IMR-90 (cell line): Measurements from ENCODE around the gene RAB11FIP4. TPM values are rescaled to one million over a fixed set of nuclear protein-coding genes. Genes with fewer than 3 reads are reported as not detected.

Source experiments
- ATAC-seq: fragments of 200-7000 bp; cut with Tn5 transposase; 2 replicates; pipeline ENCODE4 v1.9.1; 2020; ENCODE audit warnings: low read depth, mild to moderate bottlenecking, moderate library complexity
- BruUV-seq: library from RNA; stranded (reverse); fragments of 400-500 nt; replicated peaks from 2 replicates; lab custom pipeline; 2021; lab: Mats Ljungman, UMichigan
- CTCF ChIA-PET: fragments of 300-600 bp; formaldehyde crosslinking; extraction: SDS; loops from one replicate; lab custom pipeline; 2021; ENCODE audit warnings: antibody characterized with exemption; lab: Yijun Ruan, JAX
- POLR2A ChIA-PET: fragments of 300-600 bp; sonication (Branson Sonifier 250); formaldehyde crosslinking; loops from one replicate; lab custom pipeline; 2022; ENCODE audit warnings: antibody characterized with exemption; ENCODE audit not compliant: unreplicated experiment; lab: Charles Lee
- DNase-seq: peaks from one replicate; pipeline ENCODE4 v3.0.0; 2013
- H2AFZ ChIP-seq: replicated peaks from 2 replicates; pipeline ENCODE3; 2013; ENCODE audit warnings: low read length, mild to moderate bottlenecking; ENCODE audit not compliant: poor library complexity
- H2AK5ac ChIP-seq: 2 replicates; pipeline ENCODE4 v1.6.1; 2013; ENCODE audit warnings: low read depth, low read length, inconsistent platforms
- H2AK9ac ChIP-seq: replicated peaks from 2 replicates; pipeline ENCODE3; 2013; ENCODE audit warnings: mild to moderate bottlenecking, low read depth, low read length, moderate library complexity; ENCODE audit not compliant: poor library complexity
- H2BK120ac ChIP-seq: 2 replicates; pipeline ENCODE4 v1.6.1; 2013; ENCODE audit warnings: low read depth, low read length, inconsistent platforms
- H2BK15ac ChIP-seq: 3 replicates; pipeline ENCODE4 v1.6.1; 2013; ENCODE audit warnings: low read depth, low read length, inconsistent platforms
- H2BK20ac ChIP-seq: 2 replicates; pipeline ENCODE4 v1.6.1; 2013; ENCODE audit warnings: low read depth, mild to moderate bottlenecking, inconsistent platforms, low read length, moderate library complexity
- H2BK5ac ChIP-seq: 2 replicates; pipeline ENCODE4 v1.6.1; 2013; ENCODE audit warnings: mild to moderate bottlenecking, low read depth, low read length, inconsistent platforms; ENCODE audit not compliant: poor library complexity, severe bottlenecking
- H3K14ac ChIP-seq: replicated peaks from 2 replicates; pipeline ENCODE4 v1.6.1; 2013; ENCODE audit warnings: low read depth, low read length, inconsistent platforms
- H3K18ac ChIP-seq: 2 replicates; pipeline ENCODE4 v1.6.1; 2013; ENCODE audit warnings: low read depth, low read length, control low read depth
- H3K23ac ChIP-seq: 2 replicates; pipeline ENCODE4 v1.6.1; 2013; ENCODE audit warnings: low read depth, low read length, inconsistent platforms
- H3K27ac ChIP-seq: 2 replicates; pipeline ENCODE4 v1.5.1; 2013; ENCODE audit warnings: mild to moderate bottlenecking, control low read depth, low read length; ENCODE audit not compliant: insufficient read depth
- H3K27me3 ChIP-seq: 2 replicates; pipeline ENCODE4 v1.6.1; 2013; ENCODE audit warnings: low read length; ENCODE audit not compliant: control insufficient read depth, insufficient read depth
- H3K36me3 ChIP-seq: 2 replicates; pipeline ENCODE4 v1.6.1; 2013; ENCODE audit warnings: low read length, mixed read lengths; ENCODE audit not compliant: control insufficient read depth, insufficient read depth
- H3K4ac ChIP-seq: 2 replicates; pipeline ENCODE4 v1.6.1; 2013; ENCODE audit warnings: low read depth, low read length, inconsistent platforms
- H3K4me1 ChIP-seq: 2 replicates; pipeline ENCODE4 v1.6.1; 2013; ENCODE audit warnings: low read length, mixed read lengths; ENCODE audit not compliant: control insufficient read depth, insufficient read depth
- H3K4me2 ChIP-seq: 2 replicates; pipeline ENCODE4 v1.6.1; 2013; ENCODE audit warnings: low read depth, mild to moderate bottlenecking, control low read depth, low read length, moderate library complexity
- H3K4me3 ChIP-seq: 2 replicates; pipeline ENCODE4 v1.5.1; 2013; ENCODE audit warnings: low read depth, mild to moderate bottlenecking, control low read depth, low read length, moderate library complexity; ENCODE audit not compliant: insufficient read depth
- H3K56ac ChIP-seq: 2 replicates; pipeline ENCODE4 v1.6.1; 2013; ENCODE audit warnings: low read length, inconsistent platforms; ENCODE audit not compliant: insufficient read depth; ENCODE audit errors: extremely low read depth
- H3K79me1 ChIP-seq, 2 experiments: 2 replicates each; pipeline ENCODE4 v1.6.1; 2013; ENCODE audit warnings: low read length in 2 of 2, inconsistent platforms in 1 of 2, low read depth in 1 of 2
- H3K9ac ChIP-seq: 2 replicates; pipeline ENCODE4 v1.6.1; 2013; ENCODE audit warnings: low read depth, low read length, control low read depth
- H3K9me1 ChIP-seq: 2 replicates; pipeline ENCODE4 v1.6.1; 2013; ENCODE audit warnings: low read length, inconsistent platforms; ENCODE audit not compliant: insufficient read depth
- H3K9me3 ChIP-seq: 2 replicates; pipeline ENCODE4 v1.6.1; 2013; ENCODE audit warnings: low read length; ENCODE audit not compliant: control insufficient read depth, insufficient read depth
- H4K20me1 ChIP-seq: 2 replicates; pipeline ENCODE4 v1.6.1; 2013; ENCODE audit warnings: low read length, inconsistent platforms; ENCODE audit not compliant: insufficient read depth
- H4K5ac ChIP-seq: 2 replicates; pipeline ENCODE4 v1.6.1; 2013; ENCODE audit warnings: mild to moderate bottlenecking, low read depth, low read length, control low read depth
- H4K8ac ChIP-seq, 2 experiments: 2 replicates each; pipeline ENCODE4 v1.6.1; 2013; ENCODE audit warnings: low read depth in 2 of 2, low read length in 2 of 2, control low read depth in 1 of 2, inconsistent platforms in 1 of 2
- H4K91ac ChIP-seq: 2 replicates; pipeline ENCODE4 v1.6.1; 2013; ENCODE audit warnings: low read depth, low read length, inconsistent platforms; ENCODE audit not compliant: insufficient read depth
- CEBPB ChIP-seq: IDR thresholded peaks from 2 replicates; pipeline ENCODE4 v1.6.1; 2012; ENCODE audit warnings: low read depth, low read length, improper control_type of control experiment
- CHD1 ChIP-seq: IDR thresholded peaks from 2 replicates; pipeline ENCODE4 v1.6.1; 2012; ENCODE audit warnings: low read depth, low read length, improper control_type of control experiment
- FOS ChIP-seq: fragments of 150-350 bp; IDR thresholded peaks from 2 replicates; pipeline ENCODE4 v1.6.1; 2016; ENCODE audit warnings: low read depth, low read length
- MAFK ChIP-seq: IDR thresholded peaks from 2 replicates; pipeline ENCODE4 v1.6.1; 2012; ENCODE audit warnings: low read depth, low read length, improper control_type of control experiment
- MXI1 ChIP-seq: IDR thresholded peaks from 2 replicates; pipeline ENCODE4 v1.6.1; 2012; ENCODE audit warnings: low read depth, mild to moderate bottlenecking, low read length, moderate library complexity, borderline replicate concordance
- NFE2L2 ChIP-seq: fragments of 150-350 bp; IDR thresholded peaks from 2 replicates; pipeline ENCODE4 v1.6.1; 2016; ENCODE audit warnings: low read depth, mild to moderate bottlenecking, low read length
- POLR2A ChIP-seq: IDR thresholded peaks from 2 replicates; pipeline ENCODE4 v1.6.1; 2012; ENCODE audit warnings: mild to moderate bottlenecking, low read depth, low read length
- SMC3 ChIP-seq: fragments of 150-350 bp; IDR thresholded peaks from 2 replicates; pipeline ENCODE4 v1.6.1; 2016; ENCODE audit warnings: low read depth, mild to moderate bottlenecking, antibody characterized with exemption, low read length, moderate library complexity
- WGBS, 2 experiments: methylation state at CpG; one replicate each; pipeline versions ENCODE4 v1.1.5 to v1.1.7; 2013; ENCODE audit warnings: missing lambda C conversion rate in 2 of 2; ENCODE audit not compliant: insufficient read length in 1 of 2; ENCODE audit errors: extremely low coverage in 2 of 2; 5-methylcytosine and 5-hydroxymethylcytosine counted together
- dilution Hi-C: fragments of 300-500 bp; cut with HindIII; formaldehyde crosslinking; loops from one replicate; pipeline ENCODE4 v1.14.3; 2018; ENCODE audit warnings: low sequenced_read_pairs; ENCODE audit not compliant: unreplicated experiment
- in situ Hi-C: fragments of 300-500 bp; cut with MboI; formaldehyde crosslinking; loops from 3 replicates; pipeline ENCODE4 v1.14.3; 2019; ENCODE audit warnings: low sequenced_read_pairs, inconsistent platforms, mixed read lengths
- intact Hi-C: fragments of 100-400 bp; cut with micrococcal nuclease; formaldehyde crosslinking; loops from 2 replicates; pipeline ENCODE4 v1.10.0; 2022
- polyA plus RNA-seq, 3 experiments: library from polyadenylated mRNA; depleted of rRNA; stranded (reverse); fragments of >200 nt; gene quantifications; 2 replicates each; pipeline ENCODE4 v1.2.3, GENCODE V29; 2012; ENCODE audit warnings: low replicate concordance in 1 of 3
- total RNA-seq: library from RNA; depleted of rRNA; stranded (reverse); fragments of >200 nt; gene quantifications from 2 replicates; pipeline ENCODE4 v1.2.3, GENCODE V29; 2012
- TF ChIP-seq, protein P1 (sequence below): fragments of 150-350 bp; IDR thresholded peaks from 2 replicates; pipeline ENCODE4 v1.6.1; 2016; ENCODE audit warnings: low read depth, mild to moderate bottlenecking, low read length, moderate library complexity, borderline replicate concordance
- TF ChIP-seq, protein P2 (sequence below): conservative IDR thresholded peaks from 2 replicates; pipeline ENCODE4 v1.5.1; 2012; ENCODE audit warnings: mild to moderate bottlenecking, low read depth, low read length, improper control_type of control experiment

Gene RAB11FIP4
- total and polyA plus RNA-seq, 2 of the 4 experiments (the other 2 are of a cell fraction) = 0.68 to 1.1 TPM

DNA sequence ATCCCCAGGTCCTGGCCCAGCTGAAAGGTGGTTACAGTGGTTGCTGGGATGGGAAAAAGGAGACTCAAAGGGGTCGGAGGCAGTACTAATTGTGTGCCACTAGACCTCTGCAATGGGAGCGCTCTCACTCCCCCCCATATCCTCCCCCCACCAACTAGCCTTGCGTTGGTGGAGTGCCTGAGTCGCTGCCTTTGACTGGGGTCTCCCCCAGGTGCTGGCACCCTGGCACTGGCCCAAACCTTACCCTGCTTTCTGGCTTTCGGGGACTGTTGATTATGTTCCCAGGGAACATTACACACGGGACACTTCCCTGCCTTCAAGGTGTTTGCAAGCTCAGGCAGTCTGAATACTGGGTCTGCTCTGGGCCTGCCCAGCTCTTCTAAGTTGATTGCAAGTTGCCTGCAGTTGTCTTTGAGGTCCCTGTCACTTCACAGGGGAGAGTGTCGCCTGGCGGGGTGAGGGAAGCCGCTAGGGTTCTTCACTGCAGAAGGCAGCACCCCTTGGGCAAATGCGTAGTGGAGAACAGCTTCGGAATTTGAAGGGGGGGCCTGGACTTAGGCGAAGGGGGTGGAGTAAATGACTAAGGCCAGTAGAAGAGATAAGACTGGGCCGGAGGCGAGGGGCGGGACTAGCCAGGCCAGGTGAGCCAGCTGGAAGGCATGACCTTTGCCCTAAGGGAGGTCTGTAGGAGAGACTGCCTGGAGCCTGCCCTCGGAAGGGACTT is 98.0 kb downstream of the RAB11FIP4 start:
- no peak overlapping the region for H2BK15ac ChIP-seq
- no peaks in the 10 kb centered on the region for H4K20me1 ChIP-seq
- H3K56ac ChIP-seq = no peak overlapping the region
- no peaks in the 10 kb centered on the region for H3K9me3 ChIP-seq
- H3K27ac ChIP-seq = no peak overlapping the region
- no peak overlapping the region for H3K18ac ChIP-seq
- dilution Hi-C loops = no loop called here
- TF ChIP-seq FOS (no peak), CEBPB (no peak), NFE2L2 (no peak), MAFK (no peak), SMC3 (no peak), POLR2A (no peak), MXI1 (no peak), CHD1 (no peak)
- TF ChIP-seq, protein P1, sequence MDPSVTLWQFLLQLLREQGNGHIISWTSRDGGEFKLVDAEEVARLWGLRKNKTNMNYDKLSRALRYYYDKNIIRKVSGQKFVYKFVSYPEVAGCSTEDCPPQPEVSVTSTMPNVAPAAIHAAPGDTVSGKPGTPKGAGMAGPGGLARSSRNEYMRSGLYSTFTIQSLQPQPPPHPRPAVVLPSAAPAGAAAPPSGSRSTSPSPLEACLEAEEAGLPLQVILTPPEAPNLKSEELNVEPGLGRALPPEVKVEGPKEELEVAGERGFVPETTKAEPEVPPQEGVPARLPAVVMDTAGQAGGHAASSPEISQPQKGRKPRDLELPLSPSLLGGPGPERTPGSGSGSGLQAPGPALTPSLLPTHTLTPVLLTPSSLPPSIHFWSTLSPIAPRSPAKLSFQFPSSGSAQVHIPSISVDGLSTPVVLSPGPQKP = no peak
- TF ChIP-seq, protein P2, sequence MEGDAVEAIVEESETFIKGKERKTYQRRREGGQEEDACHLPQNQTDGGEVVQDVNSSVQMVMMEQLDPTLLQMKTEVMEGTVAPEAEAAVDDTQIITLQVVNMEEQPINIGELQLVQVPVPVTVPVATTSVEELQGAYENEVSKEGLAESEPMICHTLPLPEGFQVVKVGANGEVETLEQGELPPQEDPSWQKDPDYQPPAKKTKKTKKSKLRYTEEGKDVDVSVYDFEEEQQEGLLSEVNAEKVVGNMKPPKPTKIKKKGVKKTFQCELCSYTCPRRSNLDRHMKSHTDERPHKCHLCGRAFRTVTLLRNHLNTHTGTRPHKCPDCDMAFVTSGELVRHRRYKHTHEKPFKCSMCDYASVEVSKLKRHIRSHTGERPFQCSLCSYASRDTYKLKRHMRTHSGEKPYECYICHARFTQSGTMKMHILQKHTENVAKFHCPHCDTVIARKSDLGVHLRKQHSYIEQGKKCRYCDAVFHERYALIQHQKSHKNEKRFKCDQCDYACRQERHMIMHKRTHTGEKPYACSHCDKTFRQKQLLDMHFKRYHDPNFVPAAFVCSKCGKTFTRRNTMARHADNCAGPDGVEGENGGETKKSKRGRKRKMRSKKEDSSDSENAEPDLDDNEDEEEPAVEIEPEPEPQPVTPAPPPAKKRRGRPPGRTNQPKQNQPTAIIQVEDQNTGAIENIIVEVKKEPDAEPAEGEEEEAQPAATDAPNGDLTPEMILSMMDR = no peak
- no peak overlapping the region for H2BK20ac ChIP-seq
- H4K8ac ChIP-seq = no peak overlapping the region
- no peak overlapping the region for H3K4me2 ChIP-seq
- H2AK9ac ChIP-seq = no peak overlapping the region
- DNase-seq (no peak), ATAC-seq (no peak)
- ChIA-PET POLR2A (no interaction called here), CTCF (no interaction called here)
- WGBS, 2 experiments = 40% methylated on average over 6 of the region's 16 CpGs; no CpG with 5 or more reads in 1 of the 2 experiments
- H3K79me1 ChIP-seq = no peaks in the 10 kb centered on the region
- H3K23ac ChIP-seq = no peak overlapping the region
- no peak overlapping the region for H2BK120ac ChIP-seq
- in situ Hi-C loops = no loop called here
- no peak overlapping the region for H4K91ac ChIP-seq
- H3K4me3 ChIP-seq = no peak overlapping the region
- H2BK5ac ChIP-seq = no peak overlapping the region
- no peak overlapping the region for H3K9ac ChIP-seq
- intact Hi-C loops = no loop called here
- no peaks in the 10 kb centered on the region for H3K36me3 ChIP-seq
- H3K27me3 ChIP-seq = peaks cover 87% of the 10 kb centered on the region
- H2AFZ ChIP-seq = no peak overlapping the region
- no peak overlapping the region for H2AK5ac ChIP-seq
- H3K4ac ChIP-seq = no peak overlapping the region
- no peak overlapping the region for H3K14ac ChIP-seq
- H3K9me1 ChIP-seq = no peaks in the 10 kb centered on the region
- BruUV-seq = no TSS peak
- H4K5ac ChIP-seq = no peak overlapping the region
- no peaks in the 10 kb centered on the region; the same call in 1 of the 2 replicates for H3K4me1 ChIP-seq
